GM10266 (cell line): ENCODE data around the gene FOXF1.

ENCODE experiments used
- DNase-seq: peaks from one replicate; pipeline ENCODE4 v3.0.0; 2012; ENCODE audit errors: extremely low spot score
- TF ChIP-seq, protein P1 (sequence below): IDR thresholded peaks from 2 replicates; pipeline ENCODE4 v1.5.1; 2012; ENCODE audit warnings: mild to moderate bottlenecking, low read depth; ENCODE audit not compliant: control insufficient read depth, insufficient read depth; ENCODE audit errors: missing control alignments

The FOXF1 gene

GRCh38 chr16:86531641-86532525 is 21.6 kb downstream of the FOXF1 start:
- TF ChIP-seq, protein P1, sequence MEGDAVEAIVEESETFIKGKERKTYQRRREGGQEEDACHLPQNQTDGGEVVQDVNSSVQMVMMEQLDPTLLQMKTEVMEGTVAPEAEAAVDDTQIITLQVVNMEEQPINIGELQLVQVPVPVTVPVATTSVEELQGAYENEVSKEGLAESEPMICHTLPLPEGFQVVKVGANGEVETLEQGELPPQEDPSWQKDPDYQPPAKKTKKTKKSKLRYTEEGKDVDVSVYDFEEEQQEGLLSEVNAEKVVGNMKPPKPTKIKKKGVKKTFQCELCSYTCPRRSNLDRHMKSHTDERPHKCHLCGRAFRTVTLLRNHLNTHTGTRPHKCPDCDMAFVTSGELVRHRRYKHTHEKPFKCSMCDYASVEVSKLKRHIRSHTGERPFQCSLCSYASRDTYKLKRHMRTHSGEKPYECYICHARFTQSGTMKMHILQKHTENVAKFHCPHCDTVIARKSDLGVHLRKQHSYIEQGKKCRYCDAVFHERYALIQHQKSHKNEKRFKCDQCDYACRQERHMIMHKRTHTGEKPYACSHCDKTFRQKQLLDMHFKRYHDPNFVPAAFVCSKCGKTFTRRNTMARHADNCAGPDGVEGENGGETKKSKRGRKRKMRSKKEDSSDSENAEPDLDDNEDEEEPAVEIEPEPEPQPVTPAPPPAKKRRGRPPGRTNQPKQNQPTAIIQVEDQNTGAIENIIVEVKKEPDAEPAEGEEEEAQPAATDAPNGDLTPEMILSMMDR = no peak
- DNase-seq = no peak

DNA sequence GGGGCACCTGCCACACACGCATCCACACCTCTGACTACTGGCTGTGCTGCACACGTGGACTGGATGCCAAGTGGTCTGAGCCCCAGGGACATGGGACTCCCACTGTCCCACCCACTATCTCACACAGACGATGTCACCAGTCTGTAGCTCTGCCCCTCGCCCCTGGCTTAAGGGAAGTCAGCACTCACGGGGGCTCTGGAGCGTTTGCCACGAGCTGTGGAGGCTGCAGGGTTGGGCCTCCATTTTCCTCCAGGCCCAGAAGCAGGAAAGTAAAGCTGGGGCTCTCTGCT is 22.1 kb downstream of the FOXF1 start:
- TF ChIP-seq, protein P1 = no peak
- no peak for DNase-seq

DNA sequence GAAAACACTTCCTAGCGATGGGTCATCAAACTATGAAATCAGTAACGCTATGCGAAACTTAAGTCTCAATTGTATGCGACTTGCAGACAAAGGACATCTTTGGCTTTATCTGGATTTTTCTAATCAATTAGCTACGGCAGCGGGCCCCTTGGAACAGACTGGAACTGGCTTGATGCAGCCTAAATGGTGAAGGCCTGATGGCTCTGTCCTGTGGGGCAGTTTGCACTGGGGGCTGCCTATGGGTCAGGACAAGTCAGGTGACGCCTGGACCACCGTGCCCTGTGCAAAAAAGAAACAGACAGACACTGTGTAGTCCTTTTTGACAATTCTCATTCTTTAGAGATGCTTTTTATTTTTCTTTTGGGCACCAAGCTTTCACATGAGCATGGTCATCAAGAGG is 22.7 kb downstream of the FOXF1 start:
- TF ChIP-seq, protein P1 = no peak
- no peak for DNase-seq

GRCh38 chr16:86533767-86534351 is 23.5 kb downstream of the FOXF1 start:
- no peak for DNase-seq
- TF ChIP-seq, protein P1 = no peak

GRCh38 chr16:86534779-86535615 is 24.7 kb downstream of the FOXF1 start:
- DNase-seq = no peak
- TF ChIP-seq, protein P1 = no peak

GRCh38 chr16:86536621-86537020 is 26.3 kb downstream of the FOXF1 start:
- DNase-seq = no peak
- TF ChIP-seq, protein P1 = no peak
